ENCODE measurements around the gene MAPKBP1.

Gene MAPKBP1

DNA sequence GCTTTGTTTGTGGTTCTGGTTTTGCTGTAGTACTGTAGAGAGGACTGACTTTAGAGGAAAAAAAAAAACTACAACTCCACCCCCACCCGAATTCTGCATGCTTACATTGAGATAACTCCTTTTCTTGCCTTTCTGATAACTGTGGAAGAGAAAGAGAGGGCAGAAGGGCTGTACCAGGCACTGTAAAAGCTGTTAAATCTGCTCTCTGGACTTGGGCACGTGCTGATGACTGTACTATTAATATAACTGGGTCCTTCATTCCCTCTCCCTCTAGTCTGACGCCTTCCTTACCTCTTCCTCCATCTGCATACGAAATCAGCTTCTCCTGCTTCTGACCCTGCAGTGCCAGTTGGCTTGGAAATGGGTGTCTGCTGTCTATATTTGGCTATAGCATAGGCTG, 15.0 kb downstream of the MAPKBP1 start:
- DNase-seq = no peak

DNA sequence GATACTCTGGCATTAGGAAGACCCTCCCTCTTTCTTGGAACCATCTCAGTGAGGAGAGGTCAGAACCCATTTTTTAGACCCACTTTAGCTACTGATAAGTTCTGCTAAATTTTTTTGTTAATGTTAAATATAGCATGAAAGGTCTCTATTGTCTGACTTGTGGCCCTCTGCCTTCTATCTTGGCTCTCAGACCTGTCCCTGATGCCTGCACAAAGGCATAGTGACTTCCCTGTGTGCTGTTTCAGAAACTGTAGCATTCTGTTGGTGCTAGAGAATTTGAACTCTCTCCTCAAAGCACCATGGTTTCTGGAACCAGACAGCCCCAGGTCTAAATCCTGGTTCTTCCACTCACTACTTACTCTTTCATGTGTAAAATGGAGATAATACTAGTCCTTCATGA, 15.4 kb downstream of the MAPKBP1 start:
- no peak for DNase-seq

DNA sequence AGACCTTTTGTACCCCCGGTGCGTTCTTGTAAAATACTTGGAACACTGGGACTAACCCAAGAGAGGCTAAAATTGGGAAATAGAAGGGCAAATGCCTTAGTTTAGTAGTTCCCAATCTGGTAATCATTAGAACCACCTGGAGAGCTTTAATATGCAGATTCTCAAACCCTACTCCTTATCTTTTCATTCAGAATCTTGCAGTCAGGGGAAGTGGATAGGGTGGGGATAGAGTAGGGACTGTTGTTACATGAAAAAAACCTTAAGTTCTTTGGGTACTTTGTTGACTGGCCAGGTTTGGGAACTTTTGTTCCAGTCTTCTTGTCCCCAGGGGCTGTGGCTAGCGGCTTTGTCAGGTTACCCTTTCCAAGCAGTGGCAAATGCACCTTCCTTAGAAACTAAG, 15.9 kb downstream of the MAPKBP1 start:
- no peak for DNase-seq

DNA sequence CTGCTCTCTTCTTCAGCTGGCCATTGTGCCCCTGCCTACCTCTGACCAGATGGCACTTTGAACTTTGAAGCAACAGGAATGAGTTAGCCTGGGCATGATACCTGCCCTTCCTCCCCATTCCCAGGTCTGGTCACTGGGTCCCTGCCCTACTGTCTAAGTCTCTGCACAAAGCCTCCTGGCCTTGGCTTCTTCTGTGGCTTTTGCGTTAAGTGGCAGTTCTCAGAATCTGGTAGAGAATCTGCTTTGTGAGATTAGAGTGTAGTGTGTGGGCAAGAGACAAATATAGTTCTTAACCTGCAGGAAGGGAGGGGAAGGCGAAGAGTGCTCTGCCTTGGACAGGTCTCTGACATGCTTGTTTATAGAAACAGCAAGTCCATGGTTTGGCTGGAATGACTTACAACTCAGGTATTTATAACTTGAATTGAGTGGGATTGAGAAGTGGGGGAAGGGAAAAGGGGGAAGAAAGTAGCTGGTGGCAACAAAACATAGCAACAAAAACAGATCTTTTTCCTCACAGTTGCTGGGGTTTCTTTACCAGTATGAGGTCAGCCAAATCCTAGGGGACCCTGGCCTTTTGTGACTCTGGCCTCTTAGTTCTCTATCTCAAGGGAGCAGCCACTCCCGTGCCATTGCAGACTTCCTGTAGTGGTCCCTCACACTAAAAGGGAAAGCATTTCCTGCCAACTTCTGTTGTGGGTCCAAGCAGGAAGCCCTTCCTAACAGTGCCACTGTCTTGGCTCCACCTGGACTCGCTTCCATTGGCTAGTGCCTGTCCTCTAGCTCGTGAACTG, 16.7 kb downstream of the MAPKBP1 start:
- no peak for DNase-seq

DNA sequence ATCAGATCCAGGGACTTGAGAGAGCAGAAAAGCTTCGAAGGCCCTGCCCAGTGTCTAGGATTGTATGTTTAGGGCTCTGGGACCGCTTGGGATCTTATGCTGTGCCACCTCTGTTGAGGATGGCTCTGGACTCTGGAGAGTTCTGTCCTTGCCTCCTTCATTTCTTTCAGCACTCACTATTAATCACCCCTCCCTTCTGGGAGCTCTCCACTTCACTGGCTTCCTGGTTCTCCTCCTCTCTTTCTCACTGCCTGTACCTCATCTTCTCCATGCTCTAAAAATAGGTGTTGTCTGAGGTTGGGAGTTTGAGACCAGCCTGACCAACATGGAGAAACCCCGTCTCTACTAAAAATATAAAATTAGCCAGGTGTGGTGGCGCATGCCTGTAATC, 17.3 kb downstream of the MAPKBP1 start:
- no peak for DNase-seq

DNA sequence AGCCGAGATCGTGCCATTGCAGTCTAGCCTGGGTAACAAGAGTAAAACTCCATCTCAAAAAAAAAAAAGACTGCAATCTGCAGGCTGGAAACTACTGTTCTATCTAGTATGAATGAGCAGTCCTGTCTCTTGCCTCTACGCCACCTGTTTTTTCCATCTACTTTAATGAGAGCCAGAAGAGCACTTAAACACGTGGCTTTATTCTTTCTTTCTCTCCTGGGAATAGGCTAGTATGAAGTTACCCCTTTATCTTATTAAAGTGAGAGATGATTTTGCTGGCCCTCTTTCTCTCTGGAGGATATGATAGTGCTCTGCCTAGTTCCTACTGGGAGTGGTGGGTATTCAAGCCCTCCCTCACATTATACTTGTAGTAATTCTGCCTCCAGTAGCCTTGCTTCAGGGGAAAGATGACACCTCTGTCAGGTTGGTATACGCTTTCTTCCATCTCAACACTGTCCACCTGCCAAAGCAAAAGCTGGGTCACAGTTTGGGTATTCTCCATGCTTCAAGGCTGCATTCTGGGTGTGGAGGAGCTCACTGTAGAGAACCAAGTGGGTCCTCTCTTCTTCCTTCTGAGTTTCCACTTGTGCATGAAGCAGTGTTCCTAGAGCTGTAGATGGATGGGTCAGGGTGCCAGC, 17.8 kb downstream of the MAPKBP1 start:
- DNase-seq = no peak

DNA sequence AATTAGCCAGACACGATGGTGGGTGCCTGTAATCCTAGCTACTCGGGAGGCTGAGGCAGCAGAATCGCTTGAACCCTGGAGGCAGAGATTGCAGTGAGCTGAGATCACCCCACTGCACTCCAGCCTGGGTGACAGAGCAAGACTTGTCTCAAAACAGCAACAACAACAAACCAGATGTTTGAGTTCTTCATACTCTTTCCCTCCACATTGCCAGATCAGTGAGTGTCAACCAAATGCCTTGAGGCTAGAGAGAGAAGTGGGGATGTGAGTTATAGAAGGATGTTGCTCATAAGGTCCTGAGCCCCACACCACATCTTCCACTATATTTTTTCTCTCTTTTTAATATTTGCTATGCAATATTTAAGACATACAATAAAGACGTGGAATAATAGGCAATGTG, 19.8 kb downstream of the MAPKBP1 start:
- peak; percentile 47 for DNase-seq

DNA sequence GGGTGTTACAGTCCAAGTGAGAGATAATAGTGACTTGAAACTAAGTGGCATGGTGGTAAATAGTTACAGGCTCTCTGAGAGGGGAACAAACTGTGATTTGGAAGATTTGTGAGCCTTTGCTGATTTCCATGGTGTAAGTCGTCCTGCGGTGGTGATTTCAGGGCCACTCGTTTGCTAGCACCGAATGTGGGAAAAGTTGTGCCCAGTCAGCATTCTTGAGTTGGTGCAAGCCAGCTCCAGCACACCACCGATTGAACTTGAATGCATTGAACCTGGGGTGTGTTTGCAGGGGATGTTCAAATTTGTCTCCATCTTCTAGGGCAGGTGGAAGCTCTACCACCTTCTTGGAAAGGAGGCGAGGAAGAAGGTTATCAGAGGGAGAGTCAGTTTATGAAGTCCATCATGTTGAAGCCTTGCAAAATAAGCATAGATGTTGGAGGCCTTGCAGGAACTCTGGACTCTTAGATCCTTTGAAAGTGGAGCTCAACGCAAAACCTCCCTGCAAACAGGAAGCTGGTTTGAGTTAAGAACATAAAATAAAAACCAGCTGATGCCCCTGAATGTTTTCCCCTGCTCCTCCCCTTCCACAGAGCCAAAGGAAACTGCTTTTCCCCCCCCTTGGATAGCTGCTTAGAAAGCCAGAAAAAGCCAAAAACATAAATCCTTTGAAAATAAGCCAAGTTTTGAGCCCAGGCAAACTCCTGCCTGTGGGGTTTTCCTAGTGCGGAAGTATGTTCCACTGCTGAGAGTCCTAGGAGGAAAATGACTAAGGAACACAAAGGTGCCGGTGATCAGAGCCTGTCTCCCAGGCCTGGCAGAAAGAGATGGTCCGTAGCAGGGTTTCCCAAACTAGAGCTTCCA, 21.9 kb downstream of the MAPKBP1 start:
- DNase-seq = peak; percentile 56

DNA sequence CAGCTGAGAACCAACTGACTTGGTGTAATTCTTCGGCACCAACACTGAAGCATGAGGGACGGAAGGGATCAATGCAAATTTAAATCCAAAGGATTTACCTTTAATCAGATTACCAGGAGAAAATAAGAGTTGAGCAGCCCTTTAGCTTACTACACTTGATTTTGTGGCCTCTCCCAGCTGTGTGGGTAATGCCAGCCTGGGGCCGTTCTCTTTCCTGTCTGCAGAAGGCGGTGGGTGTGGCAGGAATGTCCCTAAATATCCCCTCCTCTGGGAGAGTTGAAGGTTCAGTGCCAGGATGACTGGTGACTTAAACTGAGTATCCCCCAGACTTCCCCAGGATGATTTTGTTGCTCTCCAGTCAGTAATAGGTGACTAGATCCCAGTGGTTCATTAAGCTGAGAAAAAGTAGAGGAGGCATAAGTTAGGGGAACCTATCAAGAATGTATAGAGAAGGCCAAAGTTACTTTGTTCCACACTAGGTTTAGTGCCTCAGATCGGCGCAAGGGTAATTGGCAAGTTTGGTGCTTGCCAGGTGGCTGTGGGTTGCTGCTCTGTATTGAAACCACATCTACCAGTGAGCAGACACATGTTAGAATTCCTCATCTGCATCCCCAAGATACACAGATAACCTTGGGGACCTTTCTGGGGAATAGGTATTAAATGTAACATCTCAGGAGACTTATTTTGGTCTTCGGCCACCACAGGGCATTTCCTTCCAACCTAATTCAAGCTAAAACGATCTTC, 23.1 kb downstream of the MAPKBP1 start:
- no peak for DNase-seq

DNA sequence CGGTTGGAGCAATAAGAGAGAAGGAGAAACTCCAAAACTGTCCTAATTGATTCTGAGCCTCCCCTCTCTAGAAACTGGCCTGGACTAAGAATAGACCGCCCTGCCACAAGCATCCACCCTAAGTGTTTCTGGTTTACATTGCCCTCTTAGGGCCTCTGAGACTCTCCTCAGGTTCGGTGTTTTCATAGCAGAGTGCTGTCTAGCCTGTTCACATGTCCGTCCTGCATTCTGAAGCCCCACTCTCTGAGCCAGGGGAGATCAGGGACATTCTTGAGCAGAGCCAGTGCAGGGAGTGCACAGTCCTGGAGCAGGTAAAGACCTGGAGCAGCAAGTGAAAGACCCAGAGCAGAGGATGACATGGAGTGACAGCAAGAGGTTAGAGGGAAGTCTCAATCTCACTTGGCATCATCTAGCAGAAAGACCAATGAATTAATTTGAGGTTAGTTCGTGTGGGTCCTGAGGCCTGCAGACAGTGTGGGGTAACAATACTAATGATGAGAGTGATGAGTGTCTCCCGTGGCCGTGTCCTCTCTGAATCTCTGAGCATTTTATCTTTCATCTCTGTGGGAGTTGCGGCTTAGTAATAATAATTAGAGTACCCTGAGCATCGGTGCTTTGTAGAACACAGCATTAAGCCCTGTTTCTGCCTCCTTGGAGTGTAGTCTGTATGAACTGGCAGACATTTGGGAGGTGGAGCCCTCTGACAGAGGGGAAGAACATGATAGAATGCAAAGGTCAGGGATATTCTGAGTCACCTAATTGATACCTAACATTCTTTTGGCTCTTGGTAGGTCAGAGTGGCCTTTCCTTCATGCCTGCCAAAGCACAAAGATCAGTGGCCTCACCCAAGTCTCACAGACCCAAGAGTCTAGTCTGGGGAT, 24.6 kb downstream of the MAPKBP1 start:
- no peak for DNase-seq

DNA sequence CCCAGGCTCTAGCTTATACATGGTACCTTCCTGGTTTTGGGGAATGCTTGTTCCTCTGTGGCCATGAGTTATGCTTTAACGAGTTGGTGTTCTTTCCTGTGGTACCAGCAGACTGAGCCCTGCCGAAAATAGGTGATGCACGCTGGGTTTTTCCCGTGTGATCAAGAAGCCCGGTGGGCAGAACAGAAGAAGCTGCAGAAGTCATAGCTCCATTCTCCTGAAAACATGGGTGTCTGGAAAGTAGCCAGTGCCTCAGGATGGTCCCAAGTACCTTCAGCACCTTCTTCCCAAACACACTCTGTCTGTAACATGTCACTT, 25.2 kb downstream of the MAPKBP1 start:
- no peak for DNase-seq

DNA sequence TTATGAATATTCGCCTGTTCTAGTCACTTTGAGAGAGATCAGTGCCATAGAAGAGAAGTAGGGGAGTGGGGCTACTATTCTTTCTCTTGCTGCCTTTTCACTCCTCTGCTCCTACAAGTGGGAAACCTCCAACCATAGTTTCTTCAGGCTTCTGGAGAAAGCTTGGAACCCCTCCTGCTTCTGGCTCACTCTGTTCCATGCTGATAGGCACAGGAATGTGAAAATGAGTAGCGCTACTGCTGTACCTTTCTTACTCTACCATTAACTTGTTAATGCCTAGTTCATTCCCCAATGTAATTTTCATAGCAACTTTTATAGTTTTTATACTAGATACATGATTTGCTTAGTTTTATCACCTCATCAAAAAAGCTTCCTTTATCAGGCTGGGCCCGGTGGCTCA, 26.9 kb downstream of the MAPKBP1 start:
- no peak for DNase-seq

DNA sequence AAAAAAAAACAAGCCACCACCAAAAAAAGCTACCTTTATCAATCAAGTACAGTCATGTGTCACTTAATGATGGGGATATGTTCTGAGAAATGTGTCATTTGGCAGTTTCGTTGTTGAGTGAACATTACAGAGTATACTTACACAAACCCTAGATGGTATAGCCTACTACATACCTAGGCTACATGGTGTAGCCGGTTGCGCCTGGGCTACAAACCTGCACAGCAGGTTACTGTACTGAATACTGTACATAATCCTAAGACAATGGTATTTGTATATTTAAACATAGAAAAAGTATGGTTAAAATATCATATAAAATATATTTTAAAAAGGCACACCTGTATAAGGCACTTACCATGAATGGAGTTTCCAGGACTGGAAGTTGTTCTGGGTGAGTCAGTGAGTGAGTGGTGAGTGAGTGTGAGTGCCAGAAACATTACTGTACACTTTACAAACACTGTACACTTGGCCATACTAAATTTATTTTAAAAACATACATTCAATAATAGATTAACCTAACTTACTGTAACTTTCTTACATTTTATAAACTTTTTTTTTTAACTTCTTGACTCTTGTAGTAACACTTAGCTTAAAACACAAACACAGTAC, 27.7 kb downstream of the MAPKBP1 start:
- no peak for DNase-seq

DNA sequence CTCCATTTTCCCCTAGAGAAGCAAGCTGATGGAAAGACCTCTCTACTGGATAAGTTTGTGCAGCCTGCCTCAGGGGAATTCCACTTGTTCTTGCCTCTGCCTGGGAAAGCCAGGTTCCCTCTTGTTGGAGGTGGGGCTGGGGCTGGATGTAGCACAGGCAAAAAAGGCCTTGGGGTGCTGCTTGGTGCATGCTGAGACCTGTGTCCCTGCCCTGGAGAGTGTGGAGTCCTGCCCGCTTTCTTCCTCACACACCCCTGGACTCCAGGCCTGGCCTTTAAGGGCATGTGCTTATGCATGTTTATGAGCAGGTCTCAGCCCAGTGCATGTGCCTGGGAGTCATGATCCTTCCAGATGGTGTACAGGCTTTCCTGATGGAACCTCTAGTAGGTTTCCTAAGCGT, 30.1 kb downstream of the MAPKBP1 start:
- no peak for DNase-seq

DNA sequence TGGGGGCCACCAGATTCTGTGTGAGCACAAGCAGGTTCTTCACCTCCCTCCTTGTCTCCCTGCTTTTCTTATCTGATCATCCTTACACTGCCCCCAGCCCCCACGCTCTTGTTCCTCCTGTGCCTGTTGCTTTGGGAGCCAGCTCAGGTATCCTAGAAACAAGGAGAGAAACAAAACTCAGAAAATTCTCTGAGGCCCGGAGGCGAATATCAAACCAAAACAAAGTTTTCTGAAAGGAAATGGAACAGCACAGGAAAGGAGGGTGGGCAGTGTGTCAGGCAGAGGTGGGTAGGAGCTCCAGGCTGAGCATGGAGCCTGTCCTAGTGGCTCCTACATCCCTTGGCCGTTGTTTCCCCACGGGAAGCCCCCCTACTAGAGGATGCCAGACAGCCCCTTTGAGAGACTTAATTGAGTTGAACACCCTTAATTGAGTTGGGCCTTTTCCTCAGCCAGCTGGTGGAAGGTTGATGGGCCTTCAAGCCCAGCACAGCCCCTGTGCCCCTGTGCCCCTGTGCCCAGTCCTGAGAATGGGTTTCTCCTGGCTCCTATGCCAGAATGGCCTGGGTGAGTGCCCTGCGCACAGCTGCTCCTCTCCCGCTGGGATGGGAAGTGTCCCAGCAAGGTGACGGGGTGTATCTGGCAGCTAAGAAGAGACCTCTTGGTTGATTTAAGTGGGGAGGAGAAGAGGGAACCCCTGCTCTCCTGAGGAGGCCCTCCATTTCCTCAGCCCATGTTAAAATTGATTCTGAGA, 30.8 kb downstream of the MAPKBP1 start:
- no peak for DNase-seq

DNA sequence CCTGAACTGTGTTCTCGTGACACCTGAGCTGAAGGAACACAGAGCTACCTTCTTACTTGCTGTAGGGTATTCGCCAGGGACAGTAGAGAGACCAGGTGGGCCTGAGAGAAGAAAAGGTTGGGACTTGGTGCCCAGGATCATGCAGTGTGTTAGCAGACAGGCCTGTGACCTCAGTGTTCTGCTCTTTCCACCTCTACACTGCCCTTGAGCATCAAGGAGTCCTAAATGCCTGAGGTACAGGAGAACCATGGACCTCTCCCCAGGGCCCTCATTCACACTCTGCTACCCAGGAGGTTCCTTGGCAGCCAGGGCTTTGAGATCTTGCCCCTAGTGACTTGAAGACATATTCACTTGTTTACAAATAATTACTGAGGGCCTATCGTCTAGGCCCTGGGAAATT, 31.4 kb downstream of the MAPKBP1 start:
- DNase-seq = no peak

DNA sequence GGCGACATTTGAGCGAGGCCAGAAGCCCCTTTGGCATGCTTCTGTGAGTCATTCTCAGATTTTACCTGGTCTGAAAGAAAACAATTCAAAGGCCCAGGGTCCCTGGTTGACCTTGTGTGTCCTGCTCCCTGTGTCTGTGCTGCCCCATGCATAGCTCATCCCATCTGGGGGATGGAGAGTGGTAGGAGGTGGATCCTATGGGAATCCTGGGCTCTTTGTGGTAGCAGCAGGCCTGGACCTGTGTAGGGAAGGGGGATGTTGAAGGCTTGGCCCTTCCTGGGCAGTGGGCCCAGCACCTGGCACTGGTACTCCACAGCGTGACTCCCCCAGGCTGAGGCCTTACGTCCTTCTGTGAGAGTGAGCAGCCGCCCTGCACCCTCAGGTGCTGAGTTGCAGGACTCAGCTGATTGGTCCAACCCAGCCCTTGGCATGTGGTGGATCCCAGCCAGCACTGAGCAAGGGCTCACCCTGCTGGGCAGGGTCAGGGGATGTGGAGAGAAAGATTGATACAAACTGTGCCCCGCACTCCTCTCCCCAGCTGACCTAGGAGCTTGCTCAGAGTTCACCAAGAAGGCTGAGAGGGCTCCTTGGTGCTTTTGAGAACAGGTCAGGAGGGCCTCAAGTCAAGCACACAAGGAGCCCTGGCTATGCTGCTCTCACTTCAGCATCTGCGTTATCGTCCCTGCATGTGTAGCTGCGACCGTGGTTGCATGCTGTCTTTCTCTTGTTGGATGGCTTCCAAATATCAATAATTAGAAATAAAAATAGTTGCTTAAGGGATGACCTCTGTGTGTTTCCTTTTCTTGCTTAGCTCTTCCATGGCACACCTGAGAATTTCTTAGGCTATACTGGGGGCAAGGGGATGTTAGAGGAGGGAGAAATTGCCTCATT, 32.3 kb downstream of the MAPKBP1 start:
- no peak for DNase-seq

DNA sequence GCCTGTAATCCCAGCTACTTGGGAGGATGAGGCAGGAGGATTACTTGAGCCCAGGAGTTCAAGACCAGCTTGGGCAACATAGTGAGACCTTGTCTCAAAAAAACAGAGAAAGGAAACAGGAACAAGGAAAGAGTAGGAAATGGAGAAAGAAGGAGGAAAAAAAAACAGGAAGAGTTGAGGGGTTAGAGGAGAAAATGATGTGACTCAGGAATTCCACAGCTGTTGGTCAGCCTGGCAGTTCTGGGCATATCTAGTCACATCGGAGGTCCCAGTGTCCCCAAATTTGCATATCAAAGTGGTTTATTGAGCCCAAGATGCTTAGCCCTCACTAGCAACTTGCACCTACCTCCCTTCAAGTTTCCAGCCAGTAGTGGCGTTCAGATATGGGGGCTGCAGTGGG, 34.8 kb downstream of the MAPKBP1 start:
- no peak for DNase-seq

DNA sequence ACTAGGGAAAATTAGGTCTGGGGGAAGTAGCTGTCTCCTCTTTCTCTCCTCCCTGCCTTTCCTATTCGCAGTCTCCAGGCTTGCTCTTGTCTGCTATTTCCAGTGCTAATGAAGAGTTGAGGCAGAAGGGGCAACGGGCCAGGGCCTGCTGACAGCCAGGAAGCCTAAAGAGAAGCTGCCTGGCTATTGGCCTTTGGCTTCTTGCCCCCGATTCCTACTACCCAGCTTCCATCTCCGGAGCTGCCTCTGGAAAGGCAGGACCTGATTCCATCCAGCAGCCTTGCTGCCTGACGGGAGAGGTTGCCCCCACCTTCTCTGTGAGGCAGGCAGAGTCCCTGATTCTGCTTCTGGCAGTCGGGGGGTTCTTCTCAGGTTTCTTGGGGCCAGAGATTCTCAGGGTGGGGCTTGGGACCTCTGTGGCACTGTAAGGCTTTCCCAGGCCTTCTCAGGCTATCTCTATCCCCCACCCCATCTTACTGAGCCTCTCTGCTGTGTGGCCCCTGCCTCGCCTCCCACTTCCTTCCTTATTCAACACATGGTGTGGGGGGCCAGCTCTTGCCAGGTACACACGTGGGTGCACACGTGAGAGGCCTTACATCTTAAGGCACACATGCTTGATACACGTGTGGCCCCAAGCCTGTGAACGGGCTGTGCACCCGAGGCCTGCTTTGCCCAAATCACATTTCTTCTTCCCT, 35.4 kb downstream of the MAPKBP1 start:
- no peak for DNase-seq
